Spleen (tissue), 11 donors: ENCODE results near the gene ZNF862. TPM values are rescaled to one million over a fixed set of nuclear protein-coding genes. Genes with fewer than 3 reads are reported as not detected.

Source experiments
- DNase-seq: peaks from one replicate; pipeline ENCODE4 v3.0.0-alpha.2; 2020
- H3K27ac ChIP-seq, 8 donors: fragments of 200-600 bp; sonication (generic) in 7 of 8; 1 replicate in 4 of 8; 2 replicates in 4 of 8; pipeline versions ENCODE4 v1.5.0 to v1.8.0; 2016 to 2021; ENCODE audit warnings: inconsistent platforms in 4 of 8, mild to moderate bottlenecking in 4 of 8, moderate library complexity in 1 of 8
- H3K27me3 ChIP-seq, 7 donors: fragments of 200-600 bp; sonication (generic) in 6 of 7; replicated peaks in 1 of 7; 1 replicate in 4 of 7; 2 replicates in 3 of 7; pipeline versions ENCODE4 v1.5.0 to v1.8.0; 2016 to 2021; ENCODE audit warnings: inconsistent platforms in 3 of 7, mild to moderate bottlenecking in 1 of 7
- H3K36me3 ChIP-seq, 6 donors: fragments of 200-600 bp; sonication (generic) in 5 of 6; 1 replicate in 4 of 6; 2 replicates in 2 of 6; pipeline versions ENCODE4 v1.5.0 to v1.8.0; 2016 to 2021; ENCODE audit warnings: inconsistent platforms in 2 of 6
- H3K4me1 ChIP-seq, 6 donors: fragments of 200-600 bp; sonication (generic) in 5 of 6; 1 replicate in 3 of 6; 2 replicates in 3 of 6; pipeline versions ENCODE4 v1.5.0 to v1.8.0; 2016 to 2021; ENCODE audit warnings: inconsistent platforms in 3 of 6
- H3K4me3 ChIP-seq, 8 donors: fragments of 200-600 bp; sonication (generic) in 7 of 8; 1 replicate in 4 of 8; 2 replicates in 4 of 8; pipeline versions ENCODE4 v1.5.0 to v1.8.0; 2016 to 2021; ENCODE audit warnings: inconsistent platforms in 4 of 8, mild to moderate bottlenecking in 4 of 8, moderate library complexity in 2 of 8
- H3K9me3 ChIP-seq, 8 donors: fragments of 200-600 bp; sonication (generic) in 7 of 8; 1 replicate in 4 of 8; 2 replicates in 4 of 8; pipeline versions ENCODE4 v1.5.0 to v1.8.0; 2016 to 2021; ENCODE audit warnings: inconsistent platforms in 4 of 8
- CTCF ChIP-seq, 11 experiments: fragments of 200-600 bp in 7 of 11; fragments of 450-650 bp in 4 of 11; sonication (generic) in 4 of 11; IDR thresholded peaks in 8 of 11; conservative IDR thresholded peaks in 3 of 11; 1 replicate in 7 of 11; 2 replicates in 4 of 11; pipeline versions ENCODE4 v1.4.0 to v1.8.0; 2016 to 2021; ENCODE audit warnings: antibody characterized with exemption in 11 of 11, inconsistent platforms in 4 of 11, mild to moderate bottlenecking in 1 of 11
- POLR2A ChIP-seq, 3 donors: fragments of 450-650 bp; IDR thresholded peaks; one replicate each; pipeline ENCODE4 v1.5.1; 2017; ENCODE audit warnings: antibody characterized with exemption in 3 of 3, mild to moderate bottlenecking in 1 of 3
- POLR2AphosphoS5 ChIP-seq, 3 donors: sonication (generic); formaldehyde crosslinking; IDR thresholded peaks; one replicate each; pipeline ENCODE4 v1.5.1; 2017; ENCODE audit warnings: antibody characterized with exemption in 3 of 3
- WGBS, 5 donors: extraction: QIAGEN DNeasy Blood & Tissue Kit in 3 of 5; methylation state at CpG; one replicate each; pipeline versions ENCODE4 v1.1.5 to v1.1.7; 2013 to 2018; 5-methylcytosine and 5-hydroxymethylcytosine counted together
- intact Hi-C: fragments of 100-400 bp; cut with DNase I; formaldehyde crosslinking; loops from one replicate; pipeline ENCODE4 v1.15.0; 2023; ENCODE audit warnings: low total_unique reads
- polyA plus RNA-seq, 3 donors: library from polyadenylated mRNA; stranded (reverse); fragments of 200-250 nt; gene quantifications; one replicate each; pipeline ENCODE4 v1.2.1, GENCODE V29; 2013
- total RNA-seq, 7 donors: library from RNA; depleted of rRNA in 3 of 7; stranded (reverse); fragments of >200 nt in 3 of 7; fragmentation: NEBNext Ultra II Directional in 4 of 7; extraction: Animal tissue kit (Norgen Biotek cat#: 25700) in 4 of 7; gene quantifications; one replicate each; pipeline versions ENCODE4 v1.1.0 to v1.2.1, GENCODE V29; 2016 to 2021
- donor health status: healthy with polysubstance abuse.
- donor health status: DM: no; HTN: no; CAD: no; lungs with moderate emphysema.
- donor health status: DM: no; HTN: no; CAD: no.
- donor health status: Bipolar disorder and iron deficiency.
- donor health status: healthy.
- donor health status: DM: no; HTN: no; CAD: no.
- donor health status: DM: yes; HTN: yes; CAD: no.

The ZNF862 gene
- total and polyA plus RNA-seq, 10 donors, result 4.4 to 39.8 (median 25.4) TPM

GRCh38 chr7:149799397-149800168 is 38.6 kb upstream of the ZNF862 start:
- TF ChIP-seq CTCF (IDR thresholded peaks at IDR 0.05 in 8 of 11, conservative IDR thresholded peaks at IDR 0.05 in 3 of 11) (peak in 10 of 11 experiments; percentile 31 to 75 (median 60)), POLR2AphosphoS5 (IDR thresholded peaks at IDR 0.05) (no peak)
- intact Hi-C loops, result loop anchor here (10.0 kb wide), 1 partner anchor 135 kb away; no protein-coding TSS in a partner anchor
- WGBS, 5 donors, result 59 to 69% (median 60%) methylated on average over 7 to 8 of the region's 8 CpGs

GRCh38 chr7:149800169-149800555 is 38.0 kb upstream of the ZNF862 start:
- Histone ChIP-seq H3K9me3 (no peaks in the 10 kb centered on the region), H3K36me3 (no peaks in the 10 kb centered on the region), H3K4me3 (no peak overlapping the region), H3K27ac (no peak overlapping the region), H3K27me3 (peaks cover 0 to 5% (median 0%) of the 10 kb centered on the region in 7 donors), H3K4me1 (no peaks in the 10 kb centered on the region)
- DNase-seq, result no peak
- intact Hi-C loops, result no loop called here
- TF ChIP-seq POLR2AphosphoS5 (IDR thresholded peaks at IDR 0.05) (no peak), CTCF (IDR thresholded peaks at IDR 0.05 in 8 of 11, conservative IDR thresholded peaks at IDR 0.05 in 3 of 11) (peak in 3 of 11 experiments; percentile 1 to 33 (median 9))
- WGBS, 5 donors, result 88 to 97% (median 91%) methylated on average over 11 to 13 of the region's 13 CpGs

More at GRCh38 chr7:149799397-149800168, 38.6 kb upstream of the ZNF862 start:
- DNase-seq, result peak; percentile 86
- peaks cover 0 to 9% (median 0%) of the 10 kb centered on the region in 7 donors for H3K27me3 ChIP-seq
- H3K36me3 ChIP-seq, result no peaks in the 10 kb centered on the region
- H3K9me3 ChIP-seq, result no peaks in the 10 kb centered on the region
- no peak overlapping the region for H3K27ac ChIP-seq
- H3K4me1 ChIP-seq, result no peaks in the 10 kb centered on the region
- no peak overlapping the region for H3K4me3 ChIP-seq

- no peak for TF ChIP-seq POLR2AphosphoS5 (IDR thresholded peaks at IDR 0.05)
- Histone ChIP-seq H3K27me3 (peaks cover 0 to 12% (median 0%) of the 10 kb centered on the region in 7 donors), H3K36me3 (no peaks in the 10 kb centered on the region), H3K9me3 (no peaks in the 10 kb centered on the region), H3K4me1 (no peaks in the 10 kb centered on the region), H3K4me3 (no peak overlapping the region), H3K27ac (no peak overlapping the region)
- intact Hi-C loops, result no loop called here
- DNase-seq, result no peak
- 91 to 97% (median 94%) methylated on average over 2 of the region's 2 CpGs for WGBS, 5 donors
These were observed 37.1 kb upstream of the ZNF862 start for GRCh38 chr7:149801002-149801566.

GRCh38 chr7:149801816-149802215 is 36.4 kb upstream of the ZNF862 start:
- TF ChIP-seq POLR2A (IDR thresholded peaks at IDR 0.05) (no peak), POLR2AphosphoS5 (IDR thresholded peaks at IDR 0.05) (no peak), CTCF (IDR thresholded peaks at IDR 0.05 in 8 of 11, conservative IDR thresholded peaks at IDR 0.05 in 3 of 11) (no peak)
- Histone ChIP-seq H3K4me1 (no peaks in the 10 kb centered on the region), H3K9me3 (no peaks in the 10 kb centered on the region), H3K27ac (no peak overlapping the region), H3K36me3 (no peaks in the 10 kb centered on the region), H3K27me3 (peaks cover 0 to 19% (median 0%) of the 10 kb centered on the region in 7 donors), H3K4me3 (no peak overlapping the region)
- no peak for DNase-seq
- 93 to 98% (median 93%) methylated on average over 7 to 16 of the region's 16 CpGs for WGBS, 5 donors
- intact Hi-C loops, result no loop called here
